ENCODE data around the gene GPR33.

DNA sequence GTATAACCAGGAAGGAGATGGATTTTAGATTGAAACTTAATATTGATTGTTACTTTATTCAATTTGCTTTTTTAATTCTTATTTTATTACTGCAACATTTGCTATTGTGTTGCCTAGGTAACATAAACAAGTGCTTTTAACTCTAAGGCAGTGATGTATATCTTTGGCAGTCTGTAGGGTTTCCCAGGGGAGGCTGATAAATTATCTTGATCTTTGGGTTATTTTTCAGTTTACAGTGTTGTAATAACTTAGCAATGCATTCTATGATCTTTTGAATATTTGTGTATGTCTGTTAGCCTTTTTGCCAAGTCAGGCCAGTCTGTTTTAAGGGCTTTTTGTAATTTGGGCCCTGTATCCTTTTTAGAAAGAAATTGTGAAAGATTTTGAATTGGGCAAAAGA, 22.7 kb downstream of the GPR33 start:
- TF ChIP-seq CTCF (IDR thresholded peaks at IDR 0.05) (no peak), POLR2A (IDR thresholded peaks at IDR 0.05) (no peak)
